HG03442 (cell line): Measurements from ENCODE around the gene PCBP3.
"Not testable (repeated sequence)": the region's sequence is repeated elsewhere in the genome, so short reads cannot be mapped to it uniquely, and the experiment has no call there.

Experiments used
- ATAC-seq: cut with Tn5 transposase; IDR thresholded peaks from one replicate; pipeline ENCODE4 v1.9.1; 2021; ENCODE audit warnings: mild to moderate bottlenecking, moderate library complexity; ENCODE audit not compliant: unreplicated experiment

PCBP3 gene

GRCh38 chr21:45870421-45870820, 226.9 kb downstream of the PCBP3 start:
- no peak for ATAC-seq

DNA sequence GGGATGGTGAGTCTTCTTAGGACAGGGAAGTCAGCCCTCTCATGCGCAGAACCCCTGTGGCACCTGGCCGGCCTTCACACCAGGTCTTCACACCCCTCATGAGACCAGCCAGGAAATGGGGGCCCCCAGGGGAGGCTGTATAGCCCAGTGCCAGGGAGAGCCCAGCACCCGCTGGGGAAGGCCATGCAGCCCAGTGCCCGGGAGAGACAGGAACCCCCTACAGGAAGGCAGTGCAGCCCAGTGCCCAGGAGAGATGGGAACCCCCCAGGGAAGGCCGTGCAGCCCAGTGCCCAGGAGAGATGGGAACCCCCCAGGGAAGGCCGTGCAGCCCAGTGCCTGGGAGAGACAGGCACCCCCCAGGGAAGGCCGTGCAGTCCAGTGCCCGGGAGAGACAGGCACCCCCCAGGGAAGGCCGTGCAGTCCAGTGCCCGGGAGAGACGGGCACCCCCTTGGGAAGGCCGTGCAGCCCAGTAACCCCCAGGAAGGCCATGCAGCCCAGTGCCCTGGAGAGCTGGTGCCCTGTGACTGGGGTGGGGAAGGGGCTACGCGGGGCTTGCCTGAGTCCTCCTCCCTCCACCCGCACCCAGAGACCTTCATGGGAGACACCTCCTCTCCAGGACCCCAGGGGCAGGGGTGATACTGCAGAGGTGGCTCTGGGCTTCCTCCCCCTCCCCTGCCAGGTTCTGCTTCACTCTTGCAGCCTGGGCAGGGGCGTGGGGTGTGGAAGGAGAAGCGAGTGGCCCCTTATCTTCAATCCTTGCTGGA, 227.5 kb downstream of the PCBP3 start:
- no peak for ATAC-seq

DNA sequence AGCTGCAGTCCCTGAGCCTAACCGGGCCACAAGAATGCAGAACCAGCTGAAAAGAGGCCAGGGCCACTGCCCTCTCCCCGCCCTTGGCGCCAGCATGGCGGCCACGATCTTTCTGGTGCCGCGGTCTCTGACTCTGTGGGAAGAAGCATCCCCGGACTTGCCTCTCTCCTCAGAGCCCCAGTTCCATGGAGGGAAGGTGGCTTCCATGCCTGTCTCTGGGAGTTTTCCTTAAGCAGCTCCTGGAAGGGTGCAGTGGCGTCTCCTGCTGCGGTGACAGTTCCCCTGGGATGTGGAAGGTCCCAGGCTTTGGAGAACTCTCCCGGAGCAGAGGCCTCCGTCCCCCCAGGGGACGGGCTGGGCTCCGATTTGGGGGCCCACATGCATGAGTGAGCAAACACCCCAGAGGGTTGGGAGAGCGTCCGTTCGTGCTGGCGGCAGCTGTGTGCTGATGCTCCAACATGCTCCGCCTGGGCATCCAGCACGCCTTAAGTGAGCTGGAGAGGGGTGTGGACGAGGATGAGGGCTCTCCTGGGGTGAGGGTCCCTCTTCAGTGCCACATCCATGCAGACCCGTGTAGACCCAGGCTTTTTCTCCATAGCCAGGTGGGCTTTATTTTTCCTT, 228.2 kb downstream of the PCBP3 start:
- no peak for ATAC-seq

DNA sequence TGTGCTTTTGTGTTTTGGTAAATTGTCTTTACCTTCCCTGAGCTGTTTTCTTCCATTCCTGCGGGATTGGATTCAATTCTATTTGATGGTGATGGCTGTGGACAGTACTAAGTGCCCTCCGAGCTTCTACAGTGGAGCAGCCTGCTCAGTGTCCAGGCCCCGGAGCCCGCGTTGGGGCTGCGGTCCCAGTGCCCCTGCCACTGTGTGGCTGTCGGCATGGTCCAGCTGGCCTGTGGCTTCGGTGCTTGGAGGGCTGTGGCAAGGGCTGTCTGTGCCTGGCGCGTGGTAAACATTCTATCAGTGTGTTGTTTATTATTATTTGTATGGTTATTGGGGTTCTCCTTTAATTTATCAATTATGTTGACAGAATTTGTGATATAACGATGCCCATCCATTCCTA, 228.9 kb downstream of the PCBP3 start:
- ATAC-seq = no peak

DNA sequence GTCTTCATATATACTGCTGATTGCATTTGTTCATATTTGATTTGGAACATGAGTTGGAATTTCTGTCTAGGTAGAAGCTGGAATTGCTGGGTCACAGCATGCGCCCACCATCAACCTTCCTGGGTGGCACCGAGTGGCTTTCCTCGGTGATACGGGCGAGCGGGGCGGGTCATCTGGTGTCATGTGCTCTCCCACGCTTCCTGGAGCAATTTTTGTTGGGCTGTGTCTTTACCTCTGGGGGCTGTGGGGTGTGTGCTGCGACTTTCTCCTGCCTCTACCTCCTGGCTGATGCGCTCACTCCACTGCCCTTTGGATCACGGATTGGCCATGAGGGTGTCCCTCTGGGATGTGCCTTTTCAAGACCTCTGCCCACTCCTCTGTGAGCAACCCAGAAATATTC, 229.4 kb downstream of the PCBP3 start:
- no peak for ATAC-seq

GRCh38 chr21:45873418-45873817, 229.9 kb downstream of the PCBP3 start:
- ATAC-seq = no peak

DNA sequence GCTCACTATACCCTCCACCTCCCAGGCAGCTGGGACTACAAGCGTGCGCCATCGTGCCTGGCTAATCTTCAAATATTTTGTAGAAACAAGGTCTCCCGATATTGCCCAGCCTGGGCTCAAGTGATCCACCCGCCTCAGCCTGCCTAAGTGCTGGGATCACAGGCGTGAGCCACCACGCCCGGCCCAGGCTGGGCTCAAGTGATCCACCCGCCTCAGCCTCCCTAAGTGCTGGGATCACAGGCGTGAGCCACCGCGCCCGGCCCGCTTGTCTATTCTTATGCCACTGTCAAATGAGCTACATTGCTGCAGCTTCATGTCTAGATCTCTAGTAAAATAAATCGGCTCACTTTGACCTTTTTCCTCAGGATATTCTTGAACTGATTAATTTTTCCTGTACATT, 230.3 kb downstream of the PCBP3 start:
- no peak for ATAC-seq

DNA sequence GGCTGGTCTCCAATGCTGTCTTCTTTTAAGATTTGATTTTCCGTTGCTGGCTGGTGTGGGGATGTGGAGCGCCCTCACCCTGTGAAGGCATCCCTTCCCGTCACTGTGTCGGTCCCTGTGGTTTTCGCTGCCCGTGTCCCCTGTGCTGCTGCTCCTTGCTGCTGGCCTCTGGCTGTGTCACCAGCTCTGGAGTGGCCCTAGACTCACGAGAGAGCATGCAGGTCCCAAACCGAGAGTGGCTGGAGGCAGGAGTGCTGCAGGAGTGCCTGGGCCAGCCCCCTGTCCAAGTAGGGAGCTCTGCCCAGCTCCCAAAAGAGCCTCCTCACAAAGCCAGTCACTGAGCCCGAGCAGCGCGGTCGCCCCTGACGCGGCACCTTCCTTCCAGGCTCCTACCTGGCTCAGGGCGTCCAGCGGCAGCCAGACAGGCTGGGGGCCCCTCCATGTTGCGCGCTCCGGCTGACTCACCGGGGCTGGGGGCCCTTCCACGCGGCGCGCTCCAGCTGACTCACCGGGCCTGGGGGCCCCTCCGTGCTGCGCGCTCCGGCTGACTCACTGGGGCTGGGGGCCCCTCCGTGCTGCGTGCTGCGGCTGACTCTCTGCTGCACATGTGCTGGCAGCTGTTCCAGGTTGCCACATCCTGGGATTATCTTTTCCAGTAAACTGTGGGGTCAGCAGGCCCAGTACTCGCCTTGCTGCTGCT, 231.3 kb downstream of the PCBP3 start:
- no peak for ATAC-seq

GRCh38 chr21:45875416-45875760, 231.9 kb downstream of the PCBP3 start:
- ATAC-seq = no peak

- ATAC-seq = no peak
Observed at GRCh38 chr21:45875881-45876280, 232.4 kb downstream of the PCBP3 start.

DNA sequence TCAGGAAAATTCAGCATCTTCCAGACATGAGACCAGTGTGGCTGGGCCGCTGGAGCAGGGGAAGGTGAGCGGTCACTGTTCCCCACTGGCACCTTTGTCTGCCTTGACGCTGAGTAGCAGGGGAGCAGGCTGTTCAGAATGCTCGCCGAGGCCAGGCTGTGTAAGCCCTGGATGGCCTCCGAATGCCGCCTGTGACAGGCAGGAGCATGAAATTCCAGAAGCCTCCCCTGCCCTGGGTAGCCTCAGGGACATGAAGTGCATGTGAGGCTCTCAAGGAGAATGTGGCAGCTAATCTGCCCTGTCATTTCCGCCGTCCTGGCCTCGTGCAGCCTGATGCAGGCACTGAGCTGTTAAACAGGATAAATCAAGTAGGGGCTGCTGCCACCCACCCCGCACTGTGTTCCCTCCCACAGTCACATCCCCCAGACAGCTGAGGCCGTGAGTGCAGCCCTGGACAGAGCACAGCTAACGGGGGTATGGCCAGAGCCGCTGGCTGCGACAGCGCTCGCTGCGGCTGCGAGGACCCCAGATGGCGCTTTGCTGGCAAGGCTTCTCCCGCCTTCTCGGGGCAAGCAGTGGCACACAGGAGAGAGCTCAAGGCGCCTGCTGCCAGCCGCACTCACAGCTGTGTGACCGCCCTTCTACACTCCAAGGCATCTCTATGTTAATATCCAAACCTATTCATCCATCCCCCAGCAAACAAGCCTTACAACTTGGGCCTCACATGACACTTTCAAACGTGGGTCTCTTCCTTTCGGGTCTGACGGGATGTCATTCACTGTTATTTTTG, 233.1 kb downstream of the PCBP3 start:
- ATAC-seq = no peak

DNA sequence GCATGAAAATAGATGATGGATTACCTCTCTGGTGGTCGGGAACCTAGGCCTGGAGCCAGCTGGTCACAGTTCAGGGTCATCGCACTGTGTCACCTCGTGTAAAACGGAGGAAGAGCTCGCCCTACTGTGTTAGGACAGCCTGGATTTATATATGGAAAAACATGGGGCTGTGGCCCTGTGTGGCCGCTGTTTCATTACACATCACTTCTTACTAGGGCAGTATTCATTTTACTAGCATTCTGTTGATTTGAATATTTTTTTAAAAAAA, 233.6 kb downstream of the PCBP3 start:
- no peak for ATAC-seq

- no peak for ATAC-seq
Observed at GRCh38 chr21:45877821-45878469, 234.4 kb downstream of the PCBP3 start.

- ATAC-seq = no peak
Observed at GRCh38 chr21:45880097-45881068, 236.9 kb downstream of the PCBP3 start.

GRCh38 chr21:45882645-45883044, 239.1 kb downstream of the PCBP3 start:
- ATAC-seq = no peak

DNA sequence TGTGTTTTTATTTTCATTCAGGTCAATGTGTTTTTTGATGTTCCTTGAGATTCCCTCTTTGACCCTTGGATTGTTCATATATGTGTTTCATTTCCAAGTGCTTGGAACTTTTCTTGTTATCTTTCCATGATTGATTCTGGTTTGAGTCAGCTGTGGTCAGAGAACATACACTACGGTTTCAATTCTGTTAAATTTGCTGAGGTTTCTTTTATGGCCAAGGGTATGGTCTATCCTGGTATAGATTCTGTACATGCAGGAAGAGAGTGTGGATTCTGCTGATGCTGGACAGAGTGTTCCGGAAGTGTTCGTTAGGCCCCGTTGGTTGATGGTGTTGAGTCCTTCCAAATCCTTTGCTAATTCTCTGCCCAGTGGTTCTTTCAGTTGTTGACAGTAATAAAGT, 239.6 kb downstream of the PCBP3 start:
- no peak for ATAC-seq

- ATAC-seq = no peak
Observed at GRCh38 chr21:45885597-45885929, 242.0 kb downstream of the PCBP3 start.

DNA sequence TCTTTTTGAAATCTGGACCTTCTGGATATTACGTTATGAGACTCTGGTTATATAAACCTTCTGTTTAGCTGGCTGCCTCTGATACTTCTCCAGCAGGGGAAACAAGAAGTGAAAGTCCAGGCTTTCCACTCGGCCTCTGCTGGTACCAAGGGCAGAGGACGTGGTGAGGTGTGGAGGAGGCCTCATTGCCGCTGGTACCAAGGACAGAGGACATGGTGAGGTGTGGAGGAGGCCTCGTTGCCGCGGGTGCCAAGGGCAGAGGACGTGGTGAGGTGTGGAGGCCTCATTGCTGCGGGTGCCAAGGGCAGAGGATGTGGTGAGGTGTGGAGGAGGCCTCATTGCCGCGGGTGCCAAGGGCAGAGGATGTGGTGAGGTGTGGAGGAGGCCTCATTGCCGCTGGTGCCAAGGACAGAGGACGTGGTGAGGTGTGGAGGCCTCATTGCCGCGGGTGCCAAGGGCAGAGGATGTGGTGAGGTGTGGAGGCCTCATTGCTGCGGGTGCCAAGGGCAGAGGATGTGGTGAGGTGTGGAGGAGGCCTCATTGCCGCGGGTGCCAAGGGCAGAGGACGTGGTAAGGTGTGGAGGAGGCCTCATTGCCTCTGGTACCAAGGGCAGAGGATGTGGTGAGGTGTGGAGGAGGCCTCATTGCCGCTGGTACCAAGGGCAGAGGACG, 242.5 kb downstream of the PCBP3 start:
- ATAC-seq = not testable (repeated sequence)

DNA sequence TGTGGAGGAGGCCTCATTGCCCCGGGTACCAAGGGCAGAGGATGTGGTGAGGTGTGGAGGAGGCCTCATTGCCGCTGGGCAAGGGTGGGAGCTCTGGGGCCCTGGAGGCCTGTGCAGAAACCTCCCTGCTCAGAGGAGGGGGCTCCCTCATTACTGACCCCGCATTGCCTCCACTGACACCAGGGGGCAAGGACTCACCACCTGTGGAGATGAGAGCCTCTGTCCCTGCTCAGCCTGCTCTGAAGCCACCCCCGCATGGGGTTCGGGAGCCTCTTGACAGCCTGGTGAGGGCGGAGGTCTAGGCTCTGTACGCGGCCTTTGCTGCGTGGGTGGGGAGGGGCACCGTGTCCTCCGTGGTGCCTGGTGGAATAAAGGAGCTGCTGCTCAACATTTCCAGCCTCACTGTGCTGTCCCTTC, 243.1 kb downstream of the PCBP3 start:
- no peak for ATAC-seq
